H1 (cell line): ENCODE data around the gene CIDEA. TPM values are rescaled to one million over a fixed set of nuclear protein-coding genes. Genes with fewer than 3 reads are reported as not detected.

Experiments
- ATF3 ChIP-seq: IDR thresholded peaks from 2 replicates; pipeline ENCODE4 v1.6.1; 2011; ENCODE audit warnings: low read depth, mild to moderate bottlenecking, low read length; ENCODE audit not compliant: insufficient read depth
- BCL11A ChIP-seq, 2 experiments: IDR thresholded peaks; one replicate each; pipeline ENCODE4 v1.6.1; 2011; ENCODE audit warnings: low read depth in 2 of 2, low read length in 2 of 2, mild to moderate bottlenecking in 2 of 2
- CHD7 ChIP-seq: fragments of 300-600 bp; sonication (generic); IDR thresholded peaks from 2 replicates; pipeline ENCODE4 v1.7.1; 2012; ENCODE audit warnings: low read length, moderate library complexity, mild to moderate bottlenecking, inconsistent platforms; ENCODE audit not compliant: insufficient replicate concordance
- JUN ChIP-seq: IDR thresholded peaks from 2 replicates; pipeline ENCODE4 v1.6.1; 2011; ENCODE audit warnings: low read depth, mild to moderate bottlenecking, improper control_type of control experiment, low read length
- KDM4A ChIP-seq: IDR thresholded peaks from one replicate; pipeline ENCODE4 v1.7.1; 2012; ENCODE audit warnings: low read depth, mild to moderate bottlenecking, moderate library complexity, low read length, inconsistent platforms; ENCODE audit not compliant: severe bottlenecking
- MAX ChIP-seq: IDR thresholded peaks from 2 replicates; pipeline ENCODE4 v1.6.1; 2012; ENCODE audit warnings: inconsistent platforms
- POLR2A ChIP-seq, 2 experiments: IDR thresholded peaks; 1 replicate in 1 of 2; 2 replicates in 1 of 2; pipeline ENCODE4 v1.6.1; 2011; ENCODE audit warnings: low read depth in 2 of 2, low read length in 2 of 2, mild to moderate bottlenecking in 2 of 2; ENCODE audit errors: control extremely low read depth in 1 of 2
- RBBP5 ChIP-seq: IDR thresholded peaks from 2 replicates; pipeline ENCODE4 v1.7.1; 2012; ENCODE audit warnings: low read depth, mild to moderate bottlenecking, inconsistent platforms, low read length, moderate library complexity, borderline replicate concordance
- RNF2 ChIP-seq: fragments of 200-900, 300-1000 bp; sonication (generic); IDR thresholded peaks from 2 replicates; pipeline ENCODE4 v1.7.1; 2016; ENCODE audit warnings: borderline replicate concordance, low read depth, mild to moderate bottlenecking, antibody characterized with exemption, low read length; ENCODE audit not compliant: poor library complexity, severe bottlenecking; ENCODE audit errors: missing control alignments
- SP2 ChIP-seq: IDR thresholded peaks from 2 replicates; pipeline ENCODE4 v1.6.1; 2012; ENCODE audit warnings: mild to moderate bottlenecking, low read length, inconsistent platforms
- polyA plus RNA-seq, 7 experiments: library from polyadenylated mRNA; depleted of rRNA in 3 of 7; stranded (reverse) in 5 of 7; unstranded in 2 of 7; fragments of >200 nt in 5 of 7; fragments of 200-250 nt in 2 of 7; gene quantifications; 1 replicate in 5 of 7; 2 replicates in 1 of 7; 4 replicates in 1 of 7; pipeline versions ENCODE4 v1.2.1 to v1.2.3, GENCODE V29; 2011 to 2013; ENCODE audit warnings: missing spikeins in 2 of 7, mixed read lengths in 2 of 7
- total RNA-seq: library from RNA; stranded (reverse); fragmentation: NEBNext Ultra II Directional; extraction: Animal tissue kit (Norgen Biotek cat#: 25700); gene quantifications from 2 replicates; pipeline ENCODE4 v1.2.1, GENCODE V29; 2021

CIDEA gene
- total and polyA plus RNA-seq, 2 of the 8 experiments (the other 6 are each of a cell fraction or from before 2014, with no cell fraction given): not detected

GRCh38 chr18:12305211-12305610 is 51.0 kb downstream of the CIDEA start (continued):
- TF ChIP-seq CHD7 (no peak), KDM4A (no peak), MAX (no peak), RNF2 (no peak), RBBP5 (no peak), BCL11A (IDR thresholded peaks at IDR 0.05; ENCODE audit: low read depth in 2 of 2, low read length in 2 of 2) (no peak), ATF3 (no peak), JUN (no peak), POLR2A (IDR thresholded peaks at IDR 0.05; ENCODE audit: control extremely low read depth in 1 of 2, low read depth in 2 of 2, low read length in 2 of 2) (no peak), SP2 (no peak)
- TF ChIP-seq, all 59 proteins: peak for 0
